Liver (tissue), 9 donors: Measurements from ENCODE around the gene CCP110. TPM values are rescaled to one million over a fixed set of nuclear protein-coding genes. Genes with fewer than 3 reads are reported as not detected.

ENCODE experiments used
- DNase-seq: peaks from one replicate; pipeline ENCODE4 v3.0.0-alpha.2; 2017; ENCODE audit warnings: low spot score
- H3K27ac ChIP-seq, 2 donors: one replicate each; pipeline ENCODE4 v1.7.0; 2013; ENCODE audit warnings: inconsistent platforms in 2 of 2, low read length in 2 of 2, control low read depth in 1 of 2, low read depth in 1 of 2, mild to moderate bottlenecking in 1 of 2
- H3K27me3 ChIP-seq, 4 donors: one replicate each; pipeline versions ENCODE4 v1.6.1 to v1.7.0; 2013; ENCODE audit warnings: low read length in 3 of 4, inconsistent platforms in 1 of 4, mild to moderate bottlenecking in 1 of 4, moderate library complexity in 1 of 4; ENCODE audit not compliant: control insufficient read depth in 4 of 4, insufficient read depth in 4 of 4
- H3K36me3 ChIP-seq, 4 donors: one replicate each; pipeline versions ENCODE4 v1.6.1 to v1.7.0; 2013; ENCODE audit warnings: low read length in 3 of 4, mild to moderate bottlenecking in 3 of 4, low read depth in 1 of 4, moderate library complexity in 1 of 4; ENCODE audit not compliant: control insufficient read depth in 4 of 4, insufficient read depth in 3 of 4
- H3K4me1 ChIP-seq, 4 donors: one replicate each; pipeline versions ENCODE4 v1.6.1 to v1.7.0; 2013; ENCODE audit warnings: low read length in 3 of 4, mild to moderate bottlenecking in 3 of 4, moderate library complexity in 1 of 4; ENCODE audit not compliant: control insufficient read depth in 4 of 4, insufficient read depth in 4 of 4
- H3K4me3 ChIP-seq, 3 donors: one replicate each; pipeline versions ENCODE4 v1.6.1 to v1.7.0; 2013; ENCODE audit warnings: low read length in 3 of 3, control low read depth in 1 of 3, low read depth in 1 of 3, mild to moderate bottlenecking in 1 of 3
- H3K9ac ChIP-seq, 2 donors: one replicate each; pipeline ENCODE4 v1.7.0; 2013; ENCODE audit warnings: low read length in 2 of 2, mild to moderate bottlenecking in 2 of 2, moderate library complexity in 2 of 2, control low read depth in 1 of 2, low read depth in 1 of 2
- H3K9me3 ChIP-seq, 4 donors: one replicate each; pipeline versions ENCODE4 v1.6.1 to v1.7.0; 2013; ENCODE audit warnings: low read length in 3 of 4; ENCODE audit not compliant: control insufficient read depth in 4 of 4
- ATF3 ChIP-seq: IDR thresholded peaks from 2 replicates; pipeline ENCODE4 v1.6.1; 2016; ENCODE audit warnings: antibody characterized with exemption
- CTCF ChIP-seq: fragments of 150-350 bp; IDR thresholded peaks from 2 replicates; pipeline ENCODE4 v1.5.1; 2017; ENCODE audit warnings: improper control_type of control experiment, low read depth, low read length; ENCODE audit not compliant: missing input control
- EGR1 ChIP-seq, 2 donors: IDR thresholded peaks; 2 replicates each; pipeline ENCODE4 v1.6.1; 2016 to 2018; ENCODE audit warnings: antibody characterized with exemption in 2 of 2, low read depth in 2 of 2
- FOXA1 ChIP-seq: IDR thresholded peaks from 2 replicates; pipeline ENCODE4 v1.6.1; 2016; ENCODE audit warnings: antibody characterized with exemption
- FOXA2 ChIP-seq: IDR thresholded peaks from 2 replicates; pipeline ENCODE4 v1.6.1; 2016; ENCODE audit warnings: antibody characterized with exemption
- GABPA ChIP-seq, 2 donors: IDR thresholded peaks in 1 of 2; conservative IDR thresholded peaks in 1 of 2; 2 replicates each; pipeline ENCODE4 v1.6.1; 2016; ENCODE audit warnings: antibody characterized with exemption in 2 of 2, mild to moderate bottlenecking in 1 of 2, moderate library complexity in 1 of 2
- HNF4A ChIP-seq, 2 donors: conservative IDR thresholded peaks; 2 replicates each; pipeline ENCODE4 v1.6.1; 2016; ENCODE audit warnings: antibody characterized with exemption in 2 of 2, mild to moderate bottlenecking in 2 of 2
- HNF4G ChIP-seq: IDR thresholded peaks from 2 replicates; pipeline ENCODE4 v1.6.1; 2016; ENCODE audit warnings: antibody characterized with exemption
- JUND ChIP-seq, 2 donors: IDR thresholded peaks; 2 replicates each; pipeline ENCODE4 v1.6.1; 2016; ENCODE audit warnings: antibody characterized with exemption in 2 of 2
- MAX ChIP-seq: IDR thresholded peaks from 2 replicates; pipeline ENCODE4 v1.6.1; 2016; ENCODE audit warnings: antibody characterized with exemption
- NR2F2 ChIP-seq: IDR thresholded peaks from 2 replicates; pipeline ENCODE4 v1.6.1; 2016; ENCODE audit warnings: antibody characterized with exemption
- RAD21 ChIP-seq, 2 donors: IDR thresholded peaks; 2 replicates each; pipeline ENCODE4 v1.6.1; 2016; ENCODE audit warnings: antibody characterized with exemption in 2 of 2, mild to moderate bottlenecking in 2 of 2
- REST ChIP-seq: IDR thresholded peaks from 2 replicates; pipeline ENCODE4 v1.6.1; 2016; ENCODE audit warnings: antibody characterized with exemption, mild to moderate bottlenecking
- RXRA ChIP-seq, 2 donors: IDR thresholded peaks; 2 replicates each; pipeline ENCODE4 v1.6.1; 2017 to 2018; ENCODE audit warnings: antibody characterized with exemption in 2 of 2, mild to moderate bottlenecking in 1 of 2
- SP1 ChIP-seq: IDR thresholded peaks from 2 replicates; pipeline ENCODE4 v1.6.1; 2018; ENCODE audit warnings: antibody characterized with exemption, mild to moderate bottlenecking
- TAF1 ChIP-seq: conservative IDR thresholded peaks from 2 replicates; pipeline ENCODE4 v1.6.1; 2016; ENCODE audit warnings: antibody characterized with exemption, mild to moderate bottlenecking
- YY1 ChIP-seq: IDR thresholded peaks from 2 replicates; pipeline ENCODE4 v1.6.1; 2016; ENCODE audit warnings: antibody characterized with exemption, mild to moderate bottlenecking
- ZBTB33 ChIP-seq: IDR thresholded peaks from 2 replicates; pipeline ENCODE4 v1.6.1; 2016; ENCODE audit warnings: antibody characterized with exemption
- WGBS: extraction: QIAGEN DNeasy Blood & Tissue Kit; methylation state at CpG from one replicate; pipeline ENCODE4 v1.1.7; 2013; 5-methylcytosine and 5-hydroxymethylcytosine counted together
- polyA plus RNA-seq, 2 donors: library from polyadenylated mRNA; stranded (reverse) in 1 of 2; unstranded in 1 of 2; fragments of 200-250 nt in 1 of 2; fragments of >200 nt in 1 of 2; fragmentation: Nextera tagmentation in 1 of 2; extraction: Ambion mirVana in 1 of 2; gene quantifications; one replicate each; pipeline versions ENCODE4 v1.2.1 to v1.2.3, GENCODE V29; 2013 to 2015
- total RNA-seq, 2 donors: library from RNA; depleted of rRNA; stranded (reverse); fragments of >200 nt; gene quantifications; one replicate each; pipeline ENCODE4 v1.2.3, GENCODE V29; 2014
- donor health status: healthy.
- donor health status: healthy.
- donor health status: healthy.
- donor health status: healthy.
- donor health status: healthy.

Gene CCP110
- total and polyA plus RNA-seq, 4 donors = 1.8 to 25.0 (median 5.5) TPM

- TF ChIP-seq ZBTB33 = no peak
- no peak for TF ChIP-seq EGR1 (IDR thresholded peaks at IDR 0.05; ENCODE audit: low read depth in 2 of 2)
- TF ChIP-seq HNF4A (conservative IDR thresholded peaks at IDR 0.05) = no peak
- TF ChIP-seq JUND (IDR thresholded peaks at IDR 0.05) = no peak
- TF ChIP-seq RXRA (IDR thresholded peaks at IDR 0.05) = no peak
Observed at GRCh38 chr16:19512297-19512696, 11.4 kb upstream of the CCP110 start (continued).

GRCh38 chr16:19513377-19514053 lies 10.2 kb upstream of the CCP110 start:
- peak overlapping the region; percentile 4 to 39 for H3K27ac ChIP-seq
- peaks cover 0 to 8% (median 4%) of the 10 kb centered on the region in 4 donors for H3K4me1 ChIP-seq
- H3K27me3 ChIP-seq = no peaks in the 10 kb centered on the region
- 55% methylated on average over 4 of the region's 4 CpGs for WGBS
- no peak overlapping the region for H3K9ac ChIP-seq
- no peaks in the 10 kb centered on the region for H3K9me3 ChIP-seq
- no peak for DNase-seq
- H3K36me3 ChIP-seq = peaks cover 0 to 12% (median 5%) of the 10 kb centered on the region in 4 donors
- TF ChIP-seq JUND (IDR thresholded peaks at IDR 0.05) (no peak), TAF1 (no peak), REST (no peak), EGR1 (IDR thresholded peaks at IDR 0.05; ENCODE audit: low read depth in 2 of 2) (no peak), HNF4G (no peak), FOXA2 (no peak), FOXA1 (no peak), CTCF (no peak), HNF4A (conservative IDR thresholded peaks at IDR 0.05) (peak; percentile 17 to 43), GABPA (IDR thresholded peaks at IDR 0.05 in 1 of 2, conservative IDR thresholded peaks at IDR 0.05 in 1 of 2) (peak in 1 of 2 donors; percentile 25), NR2F2 (no peak), RAD21 (IDR thresholded peaks at IDR 0.05) (peak; percentile 28 to 32), YY1 (peak; percentile 39), ZBTB33 (peak; percentile 36), MAX (peak; percentile 66), SP1 (peak; percentile 38), ATF3 (peak; percentile 57), RXRA (IDR thresholded peaks at IDR 0.05) (peak; percentile 35 to 41)
- H3K4me3 ChIP-seq = no peak overlapping the region
